PFSK-1 (cell line): Measurements from ENCODE around the gene STAC3.

Experiments
- FOXP2 ChIP-seq: optimal IDR thresholded peaks from 2 replicates; pipeline ENCODE3; 2011; ENCODE audit warnings: borderline replicate concordance, control low read depth, inconsistent platforms; ENCODE audit not compliant: insufficient read depth; ENCODE audit errors: extremely low read length, extremely low read depth
- POLR2AphosphoS5 ChIP-seq: IDR thresholded peaks from 2 replicates; pipeline ENCODE4 v1.6.1; 2012; ENCODE audit warnings: low read depth, mild to moderate bottlenecking, control low read depth, low read length, moderate library complexity
- SIN3A ChIP-seq: IDR thresholded peaks from 2 replicates; pipeline ENCODE4 v1.6.1; 2012; ENCODE audit warnings: mild to moderate bottlenecking, low read length, moderate library complexity, borderline replicate concordance; ENCODE audit not compliant: insufficient read depth
- TAF1 ChIP-seq: IDR thresholded peaks from 2 replicates; pipeline ENCODE4 v1.6.1; 2012; ENCODE audit warnings: low read length, control low read depth, borderline replicate concordance; ENCODE audit not compliant: insufficient read depth
- TF ChIP-seq, protein P1 (sequence below), 2 experiments: IDR thresholded peaks; 2 replicates each; pipeline versions ENCODE4 v1.6.1 to v1.8.0; 2011 to 2012; ENCODE audit warnings: low read depth in 2 of 2, low read length in 2 of 2, control low read depth in 1 of 2, inconsistent platforms in 1 of 2, mild to moderate bottlenecking in 1 of 2, moderate library complexity in 1 of 2; ENCODE audit not compliant: insufficient read depth in 1 of 2

STAC3 gene

GRCh38 chr12:57203791-57204190, 47.2 kb downstream of the STAC3 start:
- TF ChIP-seq TAF1 (no peak), FOXP2 (no peak), POLR2AphosphoS5 (no peak), SIN3A (no peak)
- TF ChIP-seq, protein P1, sequence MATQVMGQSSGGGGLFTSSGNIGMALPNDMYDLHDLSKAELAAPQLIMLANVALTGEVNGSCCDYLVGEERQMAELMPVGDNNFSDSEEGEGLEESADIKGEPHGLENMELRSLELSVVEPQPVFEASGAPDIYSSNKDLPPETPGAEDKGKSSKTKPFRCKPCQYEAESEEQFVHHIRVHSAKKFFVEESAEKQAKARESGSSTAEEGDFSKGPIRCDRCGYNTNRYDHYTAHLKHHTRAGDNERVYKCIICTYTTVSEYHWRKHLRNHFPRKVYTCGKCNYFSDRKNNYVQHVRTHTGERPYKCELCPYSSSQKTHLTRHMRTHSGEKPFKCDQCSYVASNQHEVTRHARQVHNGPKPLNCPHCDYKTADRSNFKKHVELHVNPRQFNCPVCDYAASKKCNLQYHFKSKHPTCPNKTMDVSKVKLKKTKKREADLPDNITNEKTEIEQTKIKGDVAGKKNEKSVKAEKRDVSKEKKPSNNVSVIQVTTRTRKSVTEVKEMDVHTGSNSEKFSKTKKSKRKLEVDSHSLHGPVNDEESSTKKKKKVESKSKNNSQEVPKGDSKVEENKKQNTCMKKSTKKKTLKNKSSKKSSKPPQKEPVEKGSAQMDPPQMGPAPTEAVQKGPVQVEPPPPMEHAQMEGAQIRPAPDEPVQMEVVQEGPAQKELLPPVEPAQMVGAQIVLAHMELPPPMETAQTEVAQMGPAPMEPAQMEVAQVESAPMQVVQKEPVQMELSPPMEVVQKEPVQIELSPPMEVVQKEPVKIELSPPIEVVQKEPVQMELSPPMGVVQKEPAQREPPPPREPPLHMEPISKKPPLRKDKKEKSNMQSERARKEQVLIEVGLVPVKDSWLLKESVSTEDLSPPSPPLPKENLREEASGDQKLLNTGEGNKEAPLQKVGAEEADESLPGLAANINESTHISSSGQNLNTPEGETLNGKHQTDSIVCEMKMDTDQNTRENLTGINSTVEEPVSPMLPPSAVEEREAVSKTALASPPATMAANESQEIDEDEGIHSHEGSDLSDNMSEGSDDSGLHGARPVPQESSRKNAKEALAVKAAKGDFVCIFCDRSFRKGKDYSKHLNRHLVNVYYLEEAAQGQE (IDR thresholded peaks at IDR 0.05; ENCODE audit: insufficient read depth in 1 of 2, low read depth in 2 of 2, low read length in 2 of 2): no peak

GRCh38 chr12:57203201-57203600, 47.8 kb downstream of the STAC3 start:
- no peak for TF ChIP-seq FOXP2

GRCh38 chr12:57202321-57202720, 48.7 kb downstream of the STAC3 start:
- TF ChIP-seq FOXP2 (no peak), POLR2AphosphoS5 (no peak), SIN3A (no peak), TAF1 (no peak)
- TF ChIP-seq, protein P1 (IDR thresholded peaks at IDR 0.05; ENCODE audit: insufficient read depth in 1 of 2, low read depth in 2 of 2, low read length in 2 of 2): no peak

DNA sequence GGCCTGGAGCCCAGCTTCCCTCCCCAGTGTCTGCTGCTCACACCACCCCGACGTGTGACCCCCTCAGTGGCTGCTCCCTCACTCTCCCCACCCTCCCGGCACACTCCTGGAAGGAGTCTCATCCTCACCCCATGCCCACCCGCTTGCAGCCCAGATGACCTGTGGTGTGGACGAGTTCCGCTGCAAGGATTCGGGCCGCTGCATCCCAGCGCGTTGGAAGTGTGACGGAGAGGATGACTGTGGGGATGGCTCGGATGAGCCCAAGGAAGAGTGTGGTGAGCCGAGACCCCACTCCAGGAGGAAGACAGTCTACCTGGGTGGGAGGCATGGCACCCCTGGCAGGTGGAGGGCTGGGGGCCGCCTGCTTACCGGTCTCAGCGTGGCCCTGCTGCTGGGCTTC, 49.4 kb downstream of the STAC3 start:
- TF ChIP-seq SIN3A (no peak), TAF1 (no peak), FOXP2 (no peak), POLR2AphosphoS5 (no peak)
- TF ChIP-seq, protein P1 (IDR thresholded peaks at IDR 0.05; ENCODE audit: insufficient read depth in 1 of 2, low read depth in 2 of 2, low read length in 2 of 2): no peak

DNA sequence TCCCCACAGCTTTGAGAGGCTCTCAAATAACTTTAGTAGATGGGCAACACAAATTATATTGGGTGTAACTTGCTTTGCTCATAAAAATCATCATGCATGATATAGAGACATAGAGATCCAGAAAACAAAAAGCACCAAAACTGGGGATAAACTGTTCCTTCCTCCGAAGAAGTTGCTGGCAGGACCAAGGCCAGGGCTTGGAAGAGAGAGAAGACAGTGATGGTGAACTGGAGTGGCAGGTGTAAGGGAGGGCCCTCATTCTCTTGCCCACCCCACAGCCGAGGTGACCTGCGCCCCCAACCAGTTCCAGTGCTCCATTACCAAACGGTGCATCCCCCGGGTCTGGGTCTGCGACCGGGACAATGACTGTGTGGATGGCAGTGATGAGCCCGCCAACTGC, 49.8 kb downstream of the STAC3 start:
- TF ChIP-seq, protein P1 (IDR thresholded peaks at IDR 0.05; ENCODE audit: insufficient read depth in 1 of 2, low read depth in 2 of 2, low read length in 2 of 2): no peak
- TF ChIP-seq POLR2AphosphoS5: no peak
- TF ChIP-seq TAF1: no peak
- TF ChIP-seq SIN3A: no peak
- TF ChIP-seq FOXP2: no peak
